ENCODE measurements around the gene MRGPRF. TPM values are rescaled to one million over a fixed set of nuclear protein-coding genes. Genes with fewer than 3 reads are reported as not detected.

MRGPRF gene
- total RNA-seq, 1 donor from 2014 or later, result not detected

DNA sequence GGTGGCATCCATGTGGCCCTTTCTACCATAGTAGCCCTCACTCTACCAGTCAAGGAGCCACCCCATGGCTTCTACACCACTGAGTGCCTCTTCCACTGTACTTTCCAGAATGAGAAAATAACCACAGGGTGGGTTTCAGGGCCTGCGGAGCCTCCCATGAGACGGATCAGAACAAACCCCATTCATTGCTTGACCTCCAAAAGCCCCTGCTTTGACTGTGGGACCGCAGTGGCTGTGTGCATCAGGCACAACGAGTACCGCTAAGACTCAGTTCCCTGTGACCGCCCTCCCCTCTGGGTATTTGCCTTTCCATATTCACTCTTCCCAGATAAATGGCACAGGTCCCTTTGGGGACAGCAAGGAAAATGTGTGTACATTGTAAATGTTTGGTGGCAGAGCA lies 11.5 kb upstream of the MRGPRF start:
- intact Hi-C loops (cut with micrococcal nuclease), result no loop called here

DNA sequence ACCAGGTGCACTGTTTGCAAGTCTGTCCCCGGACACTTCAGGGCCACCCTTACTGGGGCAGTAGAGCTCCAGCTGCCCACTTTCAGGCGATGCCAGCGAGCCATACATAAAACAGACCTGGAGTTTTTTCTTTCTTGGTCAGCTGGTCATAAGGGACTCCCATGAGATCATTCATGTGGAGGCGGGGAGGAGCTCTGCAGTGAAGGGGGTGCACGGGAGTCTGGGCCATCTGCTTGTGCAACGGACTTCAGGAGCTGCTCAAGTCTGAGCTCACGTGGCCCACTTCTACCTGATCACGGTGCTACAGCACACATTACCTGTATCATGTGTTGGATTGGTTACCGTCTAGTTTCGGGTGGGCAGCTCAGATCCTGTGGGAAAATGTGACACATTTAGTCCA lies 9.2 kb upstream of the MRGPRF start:
- intact Hi-C loops (cut with micrococcal nuclease), result no loop called here

DNA sequence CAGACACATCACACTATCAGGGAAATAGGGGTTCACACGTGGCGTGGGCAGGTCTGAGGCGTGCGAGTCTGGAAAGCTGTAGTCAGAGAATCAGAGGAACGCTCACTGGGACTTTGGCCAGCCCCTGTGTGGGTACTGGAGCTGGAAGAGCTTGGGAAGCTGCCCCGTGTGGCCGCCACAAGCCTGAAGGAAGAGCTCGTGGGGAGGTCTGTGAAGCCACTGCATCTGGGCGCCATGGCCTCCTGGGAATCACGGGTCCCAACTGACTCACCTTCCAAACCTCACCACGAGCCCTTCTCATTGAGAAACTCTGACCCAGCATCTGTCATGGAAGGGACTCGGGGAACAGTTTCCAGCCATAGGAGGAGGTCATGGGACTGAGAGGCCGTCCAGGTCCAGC lies 5.9 kb upstream of the MRGPRF start:
- intact Hi-C loops (cut with micrococcal nuclease), result no loop called here

DNA sequence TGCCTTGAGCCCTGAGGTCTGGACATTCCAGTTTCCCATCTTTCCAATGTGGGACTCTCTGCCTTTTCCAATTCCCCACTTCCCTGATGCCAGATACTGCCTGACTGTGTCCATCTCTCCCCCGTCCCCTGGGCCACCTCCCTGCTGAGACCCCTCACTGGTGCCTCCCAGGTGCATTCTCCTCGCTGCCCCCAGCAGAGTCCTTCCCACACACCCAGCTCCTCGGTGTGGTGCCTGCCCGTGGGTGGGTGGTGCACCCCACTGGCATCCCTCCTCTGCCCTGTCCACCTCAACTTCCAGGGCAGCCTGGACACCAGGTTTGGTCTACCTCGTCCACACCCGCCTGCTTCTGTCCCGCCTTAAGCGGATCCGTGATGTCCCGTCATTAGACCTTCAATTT lies 4.9 kb upstream of the MRGPRF start:
- intact Hi-C loops (cut with micrococcal nuclease), result no loop called here

DNA sequence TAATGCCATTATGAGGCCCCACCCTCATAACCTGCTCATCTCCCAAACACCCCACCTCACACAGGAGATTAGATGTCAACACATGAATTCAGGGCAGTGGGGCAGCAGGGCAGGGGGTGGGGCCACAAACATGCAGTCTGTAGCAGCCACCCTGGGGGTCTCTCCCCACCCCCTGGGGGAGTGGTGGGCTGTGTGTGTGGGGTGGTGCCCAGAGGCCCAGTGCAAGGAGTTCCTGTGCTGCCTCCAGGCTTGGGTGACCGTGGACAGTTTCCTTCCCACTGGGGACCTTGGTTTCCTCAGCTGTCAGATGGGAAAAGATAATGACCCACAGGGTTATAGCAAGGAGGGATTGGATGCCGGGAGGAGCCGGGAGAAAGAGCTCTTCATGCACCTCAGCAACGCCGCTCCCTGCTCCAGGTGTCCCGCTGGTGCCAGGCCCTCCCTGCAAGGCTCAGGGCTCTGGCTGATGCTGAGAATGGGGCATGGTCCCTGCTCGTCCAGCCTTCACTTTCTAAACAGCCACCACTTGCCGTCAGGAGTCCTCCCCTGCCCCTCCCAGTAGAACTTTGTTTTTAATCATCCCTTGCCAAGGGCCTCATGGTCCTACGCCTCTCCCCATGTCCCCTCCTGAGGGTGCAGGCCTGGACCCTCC lies 2.0 kb upstream of the MRGPRF start:
- intact Hi-C loops (cut with micrococcal nuclease), result no loop called here

DNA sequence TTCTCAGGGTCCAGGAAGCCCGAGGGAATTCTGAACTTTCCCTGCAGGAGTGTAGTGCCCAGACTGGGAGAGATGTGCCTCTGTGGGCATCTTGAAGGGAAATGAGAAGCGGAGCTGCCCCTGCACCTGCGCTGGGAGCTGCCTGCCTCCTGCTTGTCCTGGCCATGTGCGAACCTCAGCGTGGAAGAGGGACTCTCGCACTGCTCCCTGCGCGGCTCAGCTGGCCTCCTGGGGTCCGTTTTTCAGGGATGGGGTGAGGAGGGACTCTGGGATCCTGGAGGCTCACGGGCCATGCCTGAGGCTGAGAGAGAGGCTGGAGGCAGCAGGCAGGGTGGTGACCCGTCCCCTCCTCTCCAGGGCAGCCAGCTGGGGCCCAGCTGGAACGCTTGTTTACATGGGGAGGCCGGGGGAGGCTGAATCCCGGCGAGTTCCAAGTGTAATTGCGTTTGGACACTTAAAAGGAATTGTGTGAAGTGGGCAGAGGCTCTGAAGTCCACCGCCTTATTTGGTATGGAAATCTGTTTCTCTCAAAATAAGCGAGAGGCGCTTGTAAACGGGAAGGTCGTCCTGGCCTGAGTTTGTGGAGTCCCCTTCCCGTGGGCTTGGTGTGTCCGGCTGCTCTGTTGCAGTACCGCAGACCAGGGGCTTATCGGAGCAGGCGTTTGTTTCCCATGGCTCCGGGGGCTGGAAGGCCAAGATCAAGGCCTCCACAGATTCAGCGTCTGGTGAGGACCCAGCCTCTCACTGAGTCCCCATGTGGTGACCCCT lies 1.2 kb upstream of the MRGPRF start:
- intact Hi-C loops (cut with micrococcal nuclease), result no loop called here

DNA sequence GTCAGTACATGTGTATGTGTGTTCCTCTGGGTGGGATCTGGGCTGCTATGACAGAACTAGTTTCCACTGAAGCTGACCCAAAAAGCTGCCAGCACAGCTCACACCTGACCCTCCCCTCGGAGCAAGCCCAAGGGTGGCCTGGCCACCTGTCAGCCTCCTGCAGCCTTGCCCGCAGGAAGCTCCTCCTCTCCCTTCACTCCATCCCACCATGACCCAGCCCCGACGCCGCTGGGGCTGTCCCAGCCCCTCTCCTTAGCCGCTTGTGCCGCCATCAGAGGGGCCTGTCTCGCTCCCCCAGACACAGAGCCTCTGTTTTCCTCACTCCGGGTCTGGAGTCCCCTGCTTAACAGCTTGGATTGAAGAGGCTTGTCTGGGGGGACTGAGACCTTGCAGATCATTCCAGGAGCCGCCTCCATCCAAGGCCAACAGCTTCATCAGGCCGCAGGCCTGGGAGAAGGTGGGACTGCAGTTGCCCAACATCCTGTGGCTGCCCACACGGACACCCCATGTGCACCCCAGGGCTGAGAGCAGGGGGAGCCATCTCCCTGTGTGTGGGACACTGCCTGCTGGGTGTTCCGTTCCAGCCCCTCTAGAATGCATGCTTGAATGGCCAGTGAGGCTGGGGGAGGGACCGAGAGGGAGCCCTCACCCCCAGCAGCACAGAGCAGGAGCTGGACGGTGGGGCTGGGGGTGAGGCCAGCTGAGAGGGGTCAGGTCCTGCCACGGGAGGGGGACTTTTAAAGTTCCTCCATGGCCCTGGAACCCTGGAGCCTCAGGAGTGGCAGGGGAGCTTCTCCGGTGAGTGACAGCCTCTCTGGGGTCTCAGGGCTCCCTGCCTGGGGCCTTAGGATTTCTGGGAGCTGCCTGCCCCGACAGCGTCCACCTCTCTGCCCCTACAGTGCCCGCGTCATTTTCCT lies 696 bp downstream of the MRGPRF start:
- intact Hi-C loops (cut with micrococcal nuclease), result no loop called here

DNA sequence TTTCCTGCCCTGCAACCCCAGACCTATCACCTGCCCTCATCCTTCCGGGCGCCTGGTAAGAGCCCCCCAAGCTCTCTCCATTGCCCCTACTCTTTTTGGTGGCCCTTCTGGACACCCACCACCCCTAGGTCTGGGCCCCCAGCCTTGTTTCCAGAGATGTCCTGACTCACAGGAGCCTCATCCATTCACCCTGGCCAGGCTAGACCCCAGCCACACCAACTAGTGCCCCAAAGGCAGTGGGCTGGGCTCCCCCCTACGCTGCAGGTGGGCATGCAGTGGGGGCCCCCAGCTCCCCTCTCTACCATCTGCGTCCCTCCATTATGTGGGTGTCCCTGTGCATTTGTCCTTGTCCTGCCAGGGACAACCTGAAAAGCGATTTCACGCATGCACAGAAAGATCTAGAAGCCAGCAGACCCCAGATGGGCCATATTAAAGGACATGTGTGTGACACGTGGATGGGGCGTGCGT lies 1.4 kb downstream of the MRGPRF start:
- intact Hi-C loops (cut with micrococcal nuclease), result no loop called here

DNA sequence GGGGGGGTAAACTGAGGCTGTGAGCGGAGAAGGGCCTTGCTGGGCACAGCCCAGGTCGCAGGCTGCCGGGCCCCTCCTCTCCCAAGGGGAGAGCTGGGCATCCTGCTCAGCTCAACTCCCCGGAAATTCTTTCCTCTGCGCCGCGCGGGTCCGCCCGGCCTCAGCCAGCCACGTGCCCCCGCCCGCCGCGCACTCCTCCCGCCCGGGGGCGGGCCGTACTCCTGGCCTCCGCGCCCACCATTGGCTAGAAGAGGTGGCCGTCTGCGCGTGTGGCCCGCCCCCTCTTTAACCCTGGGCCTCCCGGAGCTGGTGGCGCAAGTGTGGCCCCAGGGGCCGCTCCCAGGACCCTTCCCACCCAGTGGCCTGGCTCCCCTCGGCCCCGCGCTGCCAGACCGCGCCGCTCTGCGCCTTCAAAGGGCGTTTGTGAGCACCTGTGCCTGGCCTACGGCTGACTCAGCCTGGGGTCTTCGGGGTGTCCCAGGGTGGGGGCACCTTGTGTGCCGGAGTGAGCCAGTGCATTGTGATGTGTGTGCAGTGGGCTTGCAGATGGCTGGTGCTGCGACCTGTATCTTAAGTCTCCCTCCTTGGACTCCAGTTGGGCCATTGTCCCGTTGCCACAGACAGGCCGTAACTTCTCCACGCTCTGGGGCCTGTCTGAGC lies 2.0 kb downstream of the MRGPRF start:
- intact Hi-C loops (cut with micrococcal nuclease), result no loop called here

DNA sequence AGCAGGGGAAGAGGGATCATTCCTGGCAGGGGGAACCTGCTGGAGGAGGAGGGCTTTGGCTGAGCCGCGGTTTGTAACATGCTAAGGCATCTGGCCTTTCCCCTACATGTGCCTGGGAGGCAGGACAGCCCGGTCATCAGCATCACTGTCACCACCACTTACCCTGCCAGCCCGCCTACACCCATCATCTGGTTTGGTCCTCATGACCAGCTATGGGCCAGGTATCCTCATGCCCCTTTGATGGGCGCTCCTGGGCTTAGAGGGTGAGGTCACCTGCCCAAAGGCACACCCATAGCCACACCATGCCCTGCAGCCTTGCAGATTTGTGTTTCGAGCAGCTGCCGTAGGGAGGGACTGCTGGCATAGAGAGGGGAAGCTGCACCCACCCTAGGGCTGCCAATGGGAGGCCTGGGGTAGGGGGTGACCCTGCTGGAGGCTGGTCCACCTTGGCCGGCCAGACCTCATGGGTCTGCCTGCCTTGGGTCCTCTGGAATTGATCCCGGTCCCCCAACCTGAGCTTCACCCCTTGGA lies 2.6 kb downstream of the MRGPRF start:
- intact Hi-C loops (cut with micrococcal nuclease), result no loop called here

DNA sequence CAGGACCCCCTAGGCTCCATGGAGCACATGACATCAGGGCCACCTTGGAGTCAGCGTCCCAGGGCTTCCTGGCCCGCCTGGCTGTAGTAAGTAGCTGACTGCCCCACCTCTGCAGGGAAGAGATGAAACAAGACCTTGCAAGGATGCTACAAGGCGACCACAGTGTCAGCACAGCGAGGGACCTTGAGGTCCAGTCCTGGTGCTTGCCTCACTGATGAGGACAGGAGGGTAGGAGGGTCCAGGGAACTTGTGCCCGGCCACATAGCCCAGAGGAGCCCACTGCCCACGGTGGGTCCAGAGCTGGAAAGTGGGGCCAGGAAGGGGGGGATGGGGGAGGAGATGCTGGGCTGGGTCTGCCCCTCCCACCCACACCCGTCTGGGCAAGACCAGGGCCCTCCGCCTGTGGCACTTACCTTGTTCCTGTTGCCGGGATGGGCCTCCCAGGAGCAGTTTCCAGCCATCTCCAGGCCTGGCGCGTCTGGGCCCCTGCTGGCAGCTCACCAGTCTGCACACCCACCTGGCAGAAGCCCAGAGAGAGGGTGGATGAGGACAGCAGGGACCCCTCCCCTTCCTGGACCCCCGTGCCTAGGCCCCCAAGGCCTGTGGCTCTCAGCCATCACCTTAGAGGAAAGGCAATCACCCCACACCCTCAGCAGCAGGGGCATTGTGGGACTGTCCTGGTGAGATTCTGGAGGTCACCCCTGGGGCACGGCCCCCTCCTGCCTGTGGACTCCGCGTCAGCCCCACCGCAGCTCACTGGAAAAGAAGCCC lies 3.4 kb downstream of the MRGPRF start:
- intact Hi-C loops (cut with micrococcal nuclease), result no loop called here

DNA sequence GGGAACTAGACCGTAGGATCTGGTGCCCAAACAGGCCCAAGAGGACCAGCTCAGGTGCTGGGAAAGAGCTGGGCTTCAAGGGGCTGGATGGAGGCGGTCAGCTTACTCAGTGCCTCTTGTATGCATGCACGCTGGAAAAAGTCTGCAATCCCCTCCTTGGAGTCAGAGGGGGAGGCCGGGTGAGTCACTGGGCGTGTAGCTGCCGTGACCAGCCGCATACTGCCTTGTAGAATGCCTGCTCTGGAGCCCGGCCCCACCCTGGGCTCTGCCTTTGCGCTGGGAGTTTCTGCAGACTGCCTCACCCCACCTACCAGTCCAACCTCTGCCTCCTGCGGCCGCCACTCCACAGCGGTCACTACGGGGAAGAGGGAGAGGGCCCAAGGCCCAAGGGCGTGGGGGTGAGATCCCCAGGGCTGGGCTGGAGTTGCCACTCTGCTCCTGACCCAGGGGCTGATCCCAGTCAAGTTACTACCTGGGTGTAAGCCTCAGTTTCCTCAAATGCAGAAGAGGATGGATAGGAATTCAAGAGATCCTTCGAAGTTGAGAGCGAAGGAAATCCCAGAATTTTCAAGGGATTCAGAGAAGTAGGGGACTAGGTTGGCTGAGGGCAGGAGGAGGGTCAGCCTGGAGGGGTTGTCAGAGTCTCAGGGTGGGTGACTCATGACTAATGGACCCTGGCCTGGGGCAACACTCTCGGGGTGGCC lies 4.2 kb downstream of the MRGPRF start:
- intact Hi-C loops (cut with micrococcal nuclease), result no loop called here

DNA sequence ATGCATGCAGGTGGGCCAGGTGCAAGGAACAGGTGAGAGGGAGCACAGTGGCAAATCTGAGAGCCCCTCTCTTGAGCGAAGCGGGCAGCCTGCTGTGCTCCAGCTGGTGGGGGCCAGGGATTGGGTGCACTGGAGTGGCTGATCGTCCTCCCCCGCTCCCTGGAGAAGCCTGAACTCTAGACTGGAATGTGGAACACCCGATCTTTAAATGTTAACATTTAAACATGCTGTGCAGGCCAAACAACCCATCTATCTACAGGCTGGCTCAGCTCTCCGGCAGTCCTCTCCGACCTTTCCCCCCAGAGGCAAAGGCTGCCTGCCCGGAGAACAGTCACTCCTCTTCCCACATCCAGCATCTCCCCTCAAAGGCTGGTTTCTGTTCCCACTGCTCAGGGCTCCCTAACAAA lies 5.1 kb downstream of the MRGPRF start:
- intact Hi-C loops (cut with micrococcal nuclease), result no loop called here

DNA sequence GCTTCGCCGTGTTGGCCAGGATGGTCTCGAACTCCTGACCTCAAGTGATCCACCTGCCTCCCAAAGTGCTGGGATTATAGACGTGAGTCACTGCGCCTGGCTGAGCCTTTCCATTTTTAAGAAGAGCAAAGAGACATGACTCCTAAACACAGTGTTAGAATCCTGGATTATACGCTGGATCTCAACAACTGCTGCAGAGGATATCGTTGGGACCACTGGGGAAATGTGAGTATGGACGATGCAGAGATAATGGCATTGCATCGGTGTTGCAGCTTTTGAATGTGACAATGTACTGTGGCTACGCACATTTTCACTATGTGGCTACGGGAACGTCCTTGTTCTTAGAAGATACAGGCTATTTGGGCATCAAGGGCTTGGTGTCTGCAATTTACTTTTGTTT lies 6.2 kb downstream of the MRGPRF start:
- intact Hi-C loops (cut with micrococcal nuclease), result no loop called here

DNA sequence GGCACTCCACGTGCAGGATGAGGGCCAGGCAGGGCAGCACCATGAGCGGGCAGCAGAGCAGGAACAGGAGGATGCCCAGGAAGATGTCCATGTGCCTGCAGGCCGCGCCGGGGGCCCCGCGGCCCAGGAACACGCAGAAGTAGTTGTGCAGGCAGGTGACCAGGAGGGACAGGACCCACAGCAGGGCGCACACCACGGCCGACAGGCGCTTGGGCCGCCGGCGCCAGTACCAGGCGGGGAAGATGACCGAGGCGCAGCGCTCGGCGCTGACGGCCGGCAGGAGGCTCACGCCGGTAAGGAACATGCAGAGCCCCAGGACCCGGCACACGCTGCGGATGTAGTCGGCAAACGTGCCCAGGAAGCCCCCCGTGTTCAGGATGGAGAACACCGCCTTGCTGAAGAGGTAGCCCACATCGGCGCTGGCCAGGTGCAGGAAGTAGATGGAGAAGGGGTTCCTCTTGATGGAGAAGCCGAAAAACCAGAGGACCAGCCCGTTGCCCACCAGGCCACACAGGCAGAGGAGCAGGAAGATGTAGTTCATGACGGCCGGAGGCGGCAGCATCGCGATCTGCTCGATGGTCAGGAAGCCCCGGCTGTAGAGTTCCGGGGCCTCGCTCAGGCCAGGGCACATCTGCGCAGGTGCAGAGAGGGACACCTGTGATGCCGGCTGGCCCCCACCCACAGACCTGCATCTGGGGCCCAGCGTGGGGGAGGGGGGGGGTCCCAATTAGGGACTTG lies 7.2 kb downstream of the MRGPRF start:
- intact Hi-C loops (cut with micrococcal nuclease), result no loop called here

DNA sequence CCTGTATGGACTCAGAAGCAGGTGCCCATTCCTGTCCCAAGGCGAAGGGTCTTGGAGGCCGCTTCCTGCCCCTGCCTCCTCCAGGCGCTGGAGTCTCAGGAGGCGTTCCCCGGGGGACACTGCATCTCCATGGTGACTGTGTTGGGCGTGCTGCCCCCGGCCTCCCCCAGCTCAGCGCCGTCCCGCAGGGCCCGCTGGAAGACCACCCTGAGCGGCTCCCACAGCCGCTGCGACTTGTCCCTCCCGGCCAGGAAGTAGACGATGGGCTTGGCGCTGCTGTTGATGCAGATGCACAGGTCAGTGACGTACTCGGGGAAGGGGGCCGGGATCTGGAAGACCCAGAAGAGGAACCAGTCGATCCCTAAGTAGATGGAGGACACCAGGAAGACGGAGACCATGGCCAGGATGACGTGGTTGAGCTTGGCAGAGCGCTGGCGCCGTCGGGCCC lies 7.8 kb downstream of the MRGPRF start:
- intact Hi-C loops (cut with micrococcal nuclease), result no loop called here

DNA sequence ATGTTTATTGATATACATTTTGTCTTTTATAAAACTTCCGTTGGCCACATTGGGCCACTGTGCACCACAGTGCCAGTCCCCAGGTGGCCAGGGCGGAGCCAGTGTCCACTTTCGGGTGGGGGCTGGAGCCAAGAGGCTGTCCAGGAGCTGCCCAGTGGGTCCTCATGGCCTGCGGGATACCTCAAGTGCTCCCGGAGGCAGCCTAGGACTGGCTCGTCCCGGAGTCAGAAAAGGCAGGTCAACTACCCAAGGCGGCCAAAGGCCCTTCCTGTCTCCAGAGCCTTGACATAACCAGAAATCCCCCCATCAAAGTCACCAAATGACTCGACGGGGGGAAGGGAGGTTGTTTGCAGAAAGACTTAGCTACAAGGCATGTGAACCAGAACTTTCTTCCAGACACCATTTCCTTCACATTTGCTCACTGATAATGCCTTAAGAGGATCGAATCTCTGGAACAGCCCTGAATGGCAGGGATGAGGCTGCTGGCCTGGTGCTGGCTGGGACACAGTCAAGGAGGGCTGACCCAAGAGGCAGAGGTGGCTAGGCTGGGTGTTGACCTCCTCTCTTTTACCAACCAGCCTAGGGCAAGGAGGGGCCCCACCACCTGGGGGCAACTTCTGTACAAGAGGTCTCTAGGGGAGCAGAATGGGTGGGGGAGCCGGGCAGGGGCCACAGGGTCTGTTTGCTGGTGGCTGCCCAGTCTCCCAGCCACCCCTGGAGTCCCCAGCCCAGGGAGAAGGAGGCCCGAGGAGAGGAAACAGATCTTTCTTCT lies 8.4 kb downstream of the MRGPRF start:
- intact Hi-C loops (cut with micrococcal nuclease), result no loop called here

DNA sequence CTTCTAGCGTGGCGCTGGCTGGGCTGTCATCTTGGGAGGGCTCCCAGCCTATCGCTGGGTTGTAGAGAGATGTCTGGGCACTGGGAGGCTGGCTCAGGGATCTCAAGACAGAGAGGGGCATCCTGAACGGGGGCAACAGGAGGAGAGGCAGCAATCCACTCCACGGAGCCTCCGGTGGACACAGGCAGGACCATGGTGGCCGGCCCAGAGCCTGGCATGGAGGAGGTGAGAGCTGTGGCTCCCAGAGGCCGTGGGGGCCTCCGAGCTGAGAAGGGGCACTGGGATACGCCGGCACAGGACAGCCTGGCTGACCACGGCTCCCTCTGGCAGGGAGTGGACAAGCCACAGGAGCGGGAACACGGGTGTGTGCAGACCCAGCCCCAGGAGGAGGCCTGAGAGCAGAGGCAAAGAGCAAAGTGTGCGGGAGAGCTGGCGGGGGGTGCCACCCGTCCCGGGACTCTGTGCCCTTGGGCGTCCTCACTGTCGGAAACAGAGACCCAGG lies 9.1 kb downstream of the MRGPRF start:
- intact Hi-C loops (cut with micrococcal nuclease), result no loop called here

Data from T-helper 2 cell treated with Interferon-gamma antibody and Interleukin-4, amounts not matched to agents 100 ng/mL and 5 ng/mL, for 36 hours (primary cell).